NCI-H510A (cell line): ENCODE data around the gene TUBA3E.
"Not testable (repeated sequence)": the region's sequence is repeated elsewhere in the genome, so short reads cannot be mapped to it uniquely, and the experiment has no call there.

Experiments
- DNase-seq: peaks from one replicate; lab custom pipeline; 2025; lab: John Stamatoyannopoulos, UW

Gene TUBA3E

GRCh38 chr2:130143266-130144039, 54.8 kb downstream of the TUBA3E start:
- DNase-seq: peak; percentile 22

GRCh38 chr2:130142396-130143265, 55.6 kb downstream of the TUBA3E start:
- not testable (repeated sequence) for DNase-seq
